GM12878 (cell line): ENCODE data around the gene HAAO. TPM values are rescaled to one million over a fixed set of nuclear protein-coding genes. Genes with fewer than 3 reads are reported as not detected.
A peak's percentile ranks its signal among the peaks of the same experiment; 100 is the strongest.

Source experiments
- ATAC-seq: fragments of 200-7000 bp; cut with Tn5 transposase; 3 replicates; pipeline ENCODE4 v1.9.1; 2020; ENCODE audit warnings: mild to moderate bottlenecking, moderate library complexity
- BruUV-seq: library from RNA; stranded (reverse); fragments of 400-500 nt; replicated peaks from 2 replicates; lab custom pipeline; 2021; lab: Mats Ljungman, UMichigan
- CTCF ChIA-PET: fragments of 300-600 bp; sonication (Branson Sonifier 250); formaldehyde crosslinking; extraction: SDS; loops from one replicate; lab custom pipeline; 2021; ENCODE audit warnings: inconsistent platforms; lab: Yijun Ruan, JAX
- POLR2A ChIA-PET: fragments of 350-600 bp; formaldehyde crosslinking; extraction: SDS; loops from one replicate; lab custom pipeline; 2021; ENCODE audit warnings: inconsistent platforms; lab: Charles Lee
- RAD21 ChIA-PET: fragments of 300-600 bp; sonication (Branson Sonifier 250); formaldehyde crosslinking; loops from one replicate; lab custom pipeline; 2023; ENCODE audit warnings: antibody characterized with exemption; ENCODE audit not compliant: unreplicated experiment; lab: Charles Lee
- SMC1A ChIA-PET: fragments of 300-600 bp; sonication (Branson Sonifier 250); formaldehyde crosslinking; loops from one replicate; lab custom pipeline; 2023; ENCODE audit not compliant: unreplicated experiment, uncharacterized antibody; lab: Charles Lee
- DNase-seq: peaks from one replicate; pipeline ENCODE4 v3.0.0-alpha.2; 2011; ENCODE audit warnings: low read depth, low spot score
- FAIRE-seq: peaks from 3 replicates; lab custom pipeline; 2011; peaks lifted over from hg19 to GRCh38; lab: Jason Lieb, UNC
- H2AFZ ChIP-seq: 2 replicates; pipeline ENCODE4 v1.6.0; 2011; ENCODE audit warnings: low read depth, low read length, control low read depth; ENCODE audit not compliant: control insufficient read depth
- H3K27ac ChIP-seq: 2 replicates; pipeline ENCODE4 v1.5.1; 2011; ENCODE audit warnings: control low read depth; ENCODE audit not compliant: control insufficient read depth, insufficient read depth
- H3K27me3 ChIP-seq, 2 experiments: replicated peaks in 1 of 2; 2 replicates each; pipeline versions ENCODE4 v1.6.0 to v1.6.1; 2011; ENCODE audit warnings: low read length in 1 of 2; ENCODE audit not compliant: control insufficient read depth in 2 of 2, insufficient read depth in 2 of 2
- H3K36me3 ChIP-seq, 2 experiments: 2 replicates each; pipeline ENCODE4 v1.5.1; 2011; ENCODE audit warnings: low read length in 1 of 2; ENCODE audit not compliant: control insufficient read depth in 2 of 2, insufficient read depth in 2 of 2
- H3K4me1 ChIP-seq: 2 replicates; pipeline ENCODE4 v1.6.1; 2011; ENCODE audit warnings: mild to moderate bottlenecking, low read length, moderate library complexity, mixed read lengths; ENCODE audit not compliant: control insufficient read depth, insufficient read depth
- H3K4me2 ChIP-seq: 2 replicates; pipeline ENCODE4 v1.6.0; 2011; ENCODE audit warnings: control low read depth; ENCODE audit not compliant: control insufficient read depth, insufficient read depth
- H3K4me3 ChIP-seq: fragments of 200-600 bp; sonication (generic); 2 replicates; pipeline ENCODE4 v1.5.1; 2016
- H3K79me2 ChIP-seq: 2 replicates; pipeline ENCODE4 v1.6.0; 2011; ENCODE audit warnings: low read length; ENCODE audit not compliant: control insufficient read depth, insufficient read depth
- H3K9ac ChIP-seq: 2 replicates; pipeline ENCODE4 v1.8.0; 2011; ENCODE audit warnings: low read length, control low read depth, mixed read lengths; ENCODE audit not compliant: control insufficient read depth, insufficient read depth
- H3K9me3 ChIP-seq: replicated peaks from 3 replicates; pipeline ENCODE4 v1.5.1; 2011; ENCODE audit warnings: mild to moderate bottlenecking, low read length; ENCODE audit not compliant: control insufficient read depth, insufficient read depth
- H4K20me1 ChIP-seq: 2 replicates; pipeline ENCODE4 v1.6.0; 2011; ENCODE audit not compliant: control insufficient read depth, insufficient read depth
- EZH2 ChIP-seq: IDR thresholded peaks from 2 replicates; pipeline ENCODE4 v1.6.1; 2012; ENCODE audit warnings: low read depth, mild to moderate bottlenecking, control low read depth, inconsistent platforms, low read length, borderline replicate concordance; ENCODE audit not compliant: control insufficient read depth
- SMARCA5 ChIP-seq: fragments of 450-650 bp; IDR thresholded peaks from 2 replicates; pipeline ENCODE4 v1.6.1; 2017; ENCODE audit warnings: mild to moderate bottlenecking
- TCF7 ChIP-seq: IDR thresholded peaks from 2 replicates; pipeline ENCODE4 v1.6.1; 2014; ENCODE audit warnings: antibody characterized with exemption, borderline replicate concordance
- USF1 ChIP-seq: IDR thresholded peaks from 2 replicates; pipeline ENCODE4 v1.6.1; 2011; ENCODE audit warnings: borderline replicate concordance, low read depth, mild to moderate bottlenecking, moderate library complexity, mixed read lengths, low read length; ENCODE audit not compliant: insufficient read depth; ENCODE audit errors: extremely low read length
- WGBS: methylation state at CpG from one replicate; pipeline ENCODE4 v1.1.6; 2016; ENCODE audit warnings: low lambda C conversion rate; ENCODE audit not compliant: insufficient replicate concordance, insufficient coverage; ENCODE audit errors: missing lambda C conversion rate; 5-methylcytosine and 5-hydroxymethylcytosine counted together
- in situ Hi-C: fragments of 300-500 bp; cut with MboI; formaldehyde crosslinking; loops from 9 replicates; pipeline ENCODE4 v1.14.3; 2018; ENCODE audit warnings: mixed read lengths
- intact Hi-C: fragments of 100-400 bp; cut with micrococcal nuclease; formaldehyde crosslinking; loops from one replicate; pipeline ENCODE4 v1.14.2; 2022; ENCODE audit not compliant: unreplicated experiment
- polyA plus RNA-seq, 11 experiments: library from polyadenylated mRNA; depleted of rRNA in 4 of 11; unstranded in 6 of 11; stranded (reverse) in 5 of 11; fragments of >200 nt; fragmentation: Nextera tagmentation in 4 of 11; fragmentation: Illumina TruSeq in 1 of 11; extraction: Ambion mirVana in 4 of 11; extraction: Trizol in 1 of 11; gene quantifications; 1 replicate in 1 of 11; 2 replicates in 10 of 11; pipeline versions ENCODE4 v1.2.1 to v1.2.3, GENCODE V29; 2011 to 2016; ENCODE audit warnings: inconsistent platforms in 2 of 11, missing spikeins in 2 of 11, low read depth in 1 of 11
- total RNA-seq, 4 experiments: library from RNA; depleted of rRNA in 3 of 4; stranded (reverse); fragments of >200 nt in 3 of 4; fragmentation: Illumina TruSeq in 1 of 4; extraction: Trizol in 1 of 4; gene quantifications; 2 replicates each; pipeline versions ENCODE4 v1.2.1 to v1.2.3, GENCODE V29; 2013 to 2021

The HAAO gene
- total and polyA plus RNA-seq, 10 of the 15 experiments (the other 5 are each of a cell fraction or from before 2014, with no cell fraction given), result 4.3 to 58.7 (median 26.8) TPM

- no peak for DNase-seq
- H3K9me3 ChIP-seq, result no peaks in the 10 kb centered on the region
- H3K4me3 ChIP-seq, result no peak overlapping the region
- FAIRE-seq, result no peak
- TF ChIP-seq SMARCA5, result 0 out of 2 replicates have a peak, but pooled peaks have one; percentile 50
- TF ChIP-seq TCF7, result no peak
- no peak overlapping the region for H3K27ac ChIP-seq
- no peak for ATAC-seq
- H3K9ac ChIP-seq, result no peak overlapping the region
- intact Hi-C loops, result no loop called here
- no peaks in the 10 kb centered on the region for H3K4me1 ChIP-seq
- ChIA-PET RAD21 (no interaction called here), CTCF (interaction anchor here (0.9 to 1.9 kb wide), 4 partner anchors 14 to 105 kb away, joined by 3 to 5 read pairs (median 4); no protein-coding TSS in a partner anchor), SMC1A (interaction anchor here (1.0 to 2.1 kb wide), 4 partner anchors 11 to 105 kb away, joined by 3 to 7 read pairs (median 6); no protein-coding TSS in a partner anchor), POLR2A (no interaction called here)
- H3K4me2 ChIP-seq, result no peak overlapping the region
- H4K20me1 ChIP-seq, result no peaks in the 10 kb centered on the region
- in situ Hi-C loops, result no loop called here
- no peaks in the 10 kb centered on the region; a peak in 2 of 4 replicates for H3K36me3 ChIP-seq
- BruUV-seq, result no TSS peak
- 83% methylated on average over 3 of the region's 3 CpGs for whole genome bisulfite sequencing
- no peak overlapping the region for H2AFZ ChIP-seq
- no peaks in the 10 kb centered on the region for H3K79me2 ChIP-seq
- H3K27me3 ChIP-seq, result no peaks in the 10 kb centered on the region
Observed at GRCh38 chr2:42768706-42769256, 23.6 kb downstream of the HAAO start.

GRCh38 chr2:42767899-42768705 is 24.3 kb downstream of the HAAO start:
- H3K4me2 ChIP-seq, result no peak overlapping the region
- in situ Hi-C loops, result no loop called here
- intact Hi-C loops, result no loop called here
- no peak for TF ChIP-seq USF1
- TF ChIP-seq EZH2, result no peak
- no peaks in the 10 kb centered on the region for H3K27me3 ChIP-seq
- ChIA-PET CTCF (interaction anchor here (0.9 to 1.9 kb wide), 3 partner anchors 14 to 104 kb away, joined by 3 to 5 read pairs (median 4); no protein-coding TSS in a partner anchor), SMC1A (interaction anchor here (1.0 to 2.1 kb wide), 4 partner anchors 10 to 105 kb away, joined by 3 to 7 read pairs (median 6); no protein-coding TSS in a partner anchor), RAD21 (no interaction called here), POLR2A (no interaction called here)
- WGBS, result 70% methylated on average over 14 of the region's 14 CpGs
- no peak overlapping the region for H2AFZ ChIP-seq
- no peaks in the 10 kb centered on the region; a peak in 2 of 4 replicates for H3K36me3 ChIP-seq
- DNase-seq (no peak), ATAC-seq (no peak), FAIRE-seq (no peak)
- no peak overlapping the region for H3K27ac ChIP-seq
- H3K9ac ChIP-seq, result no peak overlapping the region
- H3K4me1 ChIP-seq, result no peaks in the 10 kb centered on the region
- H3K79me2 ChIP-seq, result no peaks in the 10 kb centered on the region
- H4K20me1 ChIP-seq, result no peaks in the 10 kb centered on the region
- H3K9me3 ChIP-seq, result no peaks in the 10 kb centered on the region
- BruUV-seq, result no TSS peak
- H3K4me3 ChIP-seq, result no peak overlapping the region
